ENCODE results near the gene PDPR. TPM values are rescaled to one million over a fixed set of nuclear protein-coding genes. Genes with fewer than 3 reads are reported as not detected.

Gene PDPR
- total RNA-seq, 1 donor from 2014 or later: 20.4 TPM

Other genes with a start within 250 kb of the PDPR start
- gene CLEC18A, start 163.0 kb upstream of the PDPR start, total RNA-seq: not detected in 2 replicates
- gene CLEC18C, start 59.5 kb downstream of the PDPR start, total RNA-seq: under 0.01 TPM in 2 replicates
- gene EXOSC6, start 137.6 kb downstream of the PDPR start, total RNA-seq: 28.3 and 43.7 TPM in 2 replicates
- 66.0 and 148 TPM in 2 replicates for gene AARS1, start 175.2 kb downstream of the PDPR start, total RNA-seq
- gene DDX19B, start 184.9 kb downstream of the PDPR start, total RNA-seq: 15.5 and 19.4 TPM in 2 replicates
- 22.7 and 31.3 TPM in 2 replicates for gene DDX19A, start 232.6 kb downstream of the PDPR start, total RNA-seq